ENCODE data around the gene OR8H3.
"Not testable (repeated sequence)": the region's sequence is repeated elsewhere in the genome, so short reads cannot be mapped to it uniquely, and the experiment has no call there.

DNA sequence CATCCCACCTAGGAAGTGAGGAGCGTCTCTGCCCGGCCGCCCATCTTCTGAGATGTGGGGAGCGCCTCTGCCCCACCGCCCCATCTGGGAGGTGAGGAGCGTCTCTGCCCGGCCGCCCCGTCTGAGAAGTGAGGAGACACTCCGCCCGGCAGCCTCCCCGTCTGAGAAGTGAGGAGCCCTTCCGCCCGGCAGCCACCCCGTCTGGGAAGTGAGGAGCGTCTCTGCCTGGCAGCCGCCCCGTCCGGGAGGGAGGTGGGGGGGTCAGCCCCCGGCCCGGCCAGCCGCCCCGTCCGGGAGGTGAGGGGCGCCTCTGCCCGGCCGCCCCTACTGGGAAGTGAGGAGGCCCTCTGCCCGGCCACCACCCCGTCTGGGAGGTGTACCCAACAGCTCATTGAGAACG, 21.5 kb downstream of the OR8H3 start:
- TF ChIP-seq, protein P1, sequence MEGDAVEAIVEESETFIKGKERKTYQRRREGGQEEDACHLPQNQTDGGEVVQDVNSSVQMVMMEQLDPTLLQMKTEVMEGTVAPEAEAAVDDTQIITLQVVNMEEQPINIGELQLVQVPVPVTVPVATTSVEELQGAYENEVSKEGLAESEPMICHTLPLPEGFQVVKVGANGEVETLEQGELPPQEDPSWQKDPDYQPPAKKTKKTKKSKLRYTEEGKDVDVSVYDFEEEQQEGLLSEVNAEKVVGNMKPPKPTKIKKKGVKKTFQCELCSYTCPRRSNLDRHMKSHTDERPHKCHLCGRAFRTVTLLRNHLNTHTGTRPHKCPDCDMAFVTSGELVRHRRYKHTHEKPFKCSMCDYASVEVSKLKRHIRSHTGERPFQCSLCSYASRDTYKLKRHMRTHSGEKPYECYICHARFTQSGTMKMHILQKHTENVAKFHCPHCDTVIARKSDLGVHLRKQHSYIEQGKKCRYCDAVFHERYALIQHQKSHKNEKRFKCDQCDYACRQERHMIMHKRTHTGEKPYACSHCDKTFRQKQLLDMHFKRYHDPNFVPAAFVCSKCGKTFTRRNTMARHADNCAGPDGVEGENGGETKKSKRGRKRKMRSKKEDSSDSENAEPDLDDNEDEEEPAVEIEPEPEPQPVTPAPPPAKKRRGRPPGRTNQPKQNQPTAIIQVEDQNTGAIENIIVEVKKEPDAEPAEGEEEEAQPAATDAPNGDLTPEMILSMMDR (IDR thresholded peaks at IDR 0.05; ENCODE audit: insufficient read depth, low read length, poor library complexity, severe bottlenecking) = not testable (repeated sequence)
- TF ChIP-seq EZH2phosphoT487 (conservative IDR thresholded peaks at IDR 0.05; ENCODE audit: low read length) = not testable (repeated sequence)
